Suprapubic skin (tissue), 4 donors: ENCODE results near the gene MKKS. TPM values are rescaled to one million over a fixed set of nuclear protein-coding genes. Genes with fewer than 3 reads are reported as not detected.

Source experiments
- DNase-seq, 2 donors: peaks; one replicate each; pipeline ENCODE4 v3.0.0-alpha.2; 2019; ENCODE audit warnings: low spot score in 2 of 2
- H3K27ac ChIP-seq: fragments of 200-600 bp; sonication (generic); one replicate; pipeline ENCODE4 v1.5.1; 2019
- H3K27me3 ChIP-seq: fragments of 200-600 bp; sonication (generic); one replicate; pipeline ENCODE4 v1.5.1; 2019
- H3K36me3 ChIP-seq: fragments of 200-600 bp; sonication (generic); one replicate; pipeline ENCODE4 v1.5.1; 2019
- H3K4me1 ChIP-seq: fragments of 200-600 bp; sonication (generic); one replicate; pipeline ENCODE4 v1.5.1; 2019
- H3K4me3 ChIP-seq: fragments of 200-600 bp; sonication (generic); one replicate; pipeline ENCODE4 v1.5.1; 2019; ENCODE audit warnings: mild to moderate bottlenecking
- H3K9me3 ChIP-seq: fragments of 200-600 bp; sonication (generic); one replicate; pipeline ENCODE4 v1.5.1; 2019
- EP300 ChIP-seq: sonication (generic); formaldehyde crosslinking; IDR thresholded peaks from one replicate; pipeline ENCODE4 v1.6.1; 2017; ENCODE audit warnings: antibody characterized with exemption
- POLR2A ChIP-seq, 2 donors: fragments of 450-650 bp; IDR thresholded peaks; one replicate each; pipeline ENCODE4 v1.6.1; 2017; ENCODE audit warnings: antibody characterized with exemption in 2 of 2, mild to moderate bottlenecking in 2 of 2, moderate library complexity in 2 of 2
- POLR2AphosphoS5 ChIP-seq, 3 donors: sonication (generic); formaldehyde crosslinking; IDR thresholded peaks; one replicate each; pipeline ENCODE4 v1.6.1; 2017; ENCODE audit warnings: antibody characterized with exemption in 3 of 3
- WGBS: methylation state at CpG from one replicate; pipeline ENCODE4 v1.1.5; 2018; 5-methylcytosine and 5-hydroxymethylcytosine counted together
- total RNA-seq, 4 donors: library from RNA; depleted of rRNA; stranded (reverse); fragments of >200 nt; gene quantifications; one replicate each; pipeline ENCODE4 v1.1.0, GENCODE V29; 2016
- TF ChIP-seq, protein P1 (sequence below), 2 donors: fragments of 200-600 bp in 1 of 2; fragments of 450-650 bp in 1 of 2; sonication (generic) in 1 of 2; IDR thresholded peaks; one replicate each; pipeline ENCODE4 v1.5.1; 2016 to 2019; ENCODE audit warnings: antibody characterized with exemption in 2 of 2, mild to moderate bottlenecking in 1 of 2, moderate library complexity in 1 of 2

Gene MKKS
- total RNA-seq, 4 donors from 2014 or later, result 8.7 to 11.2 (median 9.6) TPM

DNA sequence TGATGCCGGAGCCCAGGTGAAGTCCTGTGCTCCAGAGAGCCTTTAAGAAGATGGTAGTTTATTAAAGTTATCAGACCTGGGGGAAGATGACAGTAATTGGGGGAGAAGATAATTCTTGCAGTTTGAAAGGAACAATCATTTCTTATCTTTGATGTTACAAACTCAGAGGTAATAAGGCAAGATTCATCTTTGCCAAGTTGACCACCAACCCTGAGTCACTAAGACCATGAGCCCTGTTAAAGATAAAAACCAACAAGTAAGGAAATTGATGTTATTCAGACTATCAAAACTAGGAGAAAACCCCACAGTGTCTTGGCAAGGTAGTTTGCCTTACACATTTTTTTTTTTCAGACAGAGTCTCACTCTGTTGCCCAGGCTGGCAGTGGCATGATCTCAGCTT is 73.1 kb downstream of the MKKS start:
- Histone ChIP-seq H3K36me3 (no peaks in the 10 kb centered on the region), H3K27me3 (no peaks in the 10 kb centered on the region), H3K9me3 (no peaks in the 10 kb centered on the region), H3K27ac (no peak overlapping the region), H3K4me1 (no peaks in the 10 kb centered on the region), H3K4me3 (no peak overlapping the region)
- 88% methylated on average over 1 of the region's 1 CpG for WGBS
- TF ChIP-seq POLR2A (IDR thresholded peaks at IDR 0.05) (no peak), EP300 (no peak), POLR2AphosphoS5 (IDR thresholded peaks at IDR 0.05) (no peak)
- TF ChIP-seq, protein P1, sequence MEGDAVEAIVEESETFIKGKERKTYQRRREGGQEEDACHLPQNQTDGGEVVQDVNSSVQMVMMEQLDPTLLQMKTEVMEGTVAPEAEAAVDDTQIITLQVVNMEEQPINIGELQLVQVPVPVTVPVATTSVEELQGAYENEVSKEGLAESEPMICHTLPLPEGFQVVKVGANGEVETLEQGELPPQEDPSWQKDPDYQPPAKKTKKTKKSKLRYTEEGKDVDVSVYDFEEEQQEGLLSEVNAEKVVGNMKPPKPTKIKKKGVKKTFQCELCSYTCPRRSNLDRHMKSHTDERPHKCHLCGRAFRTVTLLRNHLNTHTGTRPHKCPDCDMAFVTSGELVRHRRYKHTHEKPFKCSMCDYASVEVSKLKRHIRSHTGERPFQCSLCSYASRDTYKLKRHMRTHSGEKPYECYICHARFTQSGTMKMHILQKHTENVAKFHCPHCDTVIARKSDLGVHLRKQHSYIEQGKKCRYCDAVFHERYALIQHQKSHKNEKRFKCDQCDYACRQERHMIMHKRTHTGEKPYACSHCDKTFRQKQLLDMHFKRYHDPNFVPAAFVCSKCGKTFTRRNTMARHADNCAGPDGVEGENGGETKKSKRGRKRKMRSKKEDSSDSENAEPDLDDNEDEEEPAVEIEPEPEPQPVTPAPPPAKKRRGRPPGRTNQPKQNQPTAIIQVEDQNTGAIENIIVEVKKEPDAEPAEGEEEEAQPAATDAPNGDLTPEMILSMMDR (IDR thresholded peaks at IDR 0.05), result no peak
- DNase-seq, result no peak

DNA sequence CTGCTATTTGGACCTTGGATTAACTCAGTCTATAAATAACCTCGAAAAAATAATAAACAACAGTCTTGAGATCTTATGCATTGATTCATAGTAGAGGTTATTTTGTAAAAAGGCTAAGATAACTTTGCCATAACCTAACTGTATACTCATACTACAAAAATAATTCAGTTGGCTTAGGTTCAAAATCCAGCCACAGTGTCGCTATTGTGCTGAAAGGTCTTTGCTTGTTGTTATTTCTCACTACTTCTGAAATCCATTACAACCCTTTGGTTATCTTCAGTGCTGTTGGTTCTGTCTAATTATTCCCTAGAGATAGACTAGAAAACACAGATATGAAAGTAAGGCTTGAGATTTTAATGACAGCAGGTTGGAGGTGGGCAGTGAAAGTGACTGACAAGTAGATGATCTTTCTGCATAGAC is 74.4 kb downstream of the MKKS start:
- Histone ChIP-seq H3K27ac (no peak overlapping the region), H3K4me3 (no peak overlapping the region), H3K9me3 (no peaks in the 10 kb centered on the region), H3K36me3 (no peaks in the 10 kb centered on the region), H3K27me3 (no peaks in the 10 kb centered on the region), H3K4me1 (no peaks in the 10 kb centered on the region)
- WGBS, result 29% methylated on average over 2 of the region's 2 CpGs
- TF ChIP-seq POLR2A (IDR thresholded peaks at IDR 0.05), result no peak
- TF ChIP-seq, protein P1 (IDR thresholded peaks at IDR 0.05), result no peak
- no peak for TF ChIP-seq EP300
- no peak for TF ChIP-seq POLR2AphosphoS5 (IDR thresholded peaks at IDR 0.05)
- DNase-seq, result no peak

DNA sequence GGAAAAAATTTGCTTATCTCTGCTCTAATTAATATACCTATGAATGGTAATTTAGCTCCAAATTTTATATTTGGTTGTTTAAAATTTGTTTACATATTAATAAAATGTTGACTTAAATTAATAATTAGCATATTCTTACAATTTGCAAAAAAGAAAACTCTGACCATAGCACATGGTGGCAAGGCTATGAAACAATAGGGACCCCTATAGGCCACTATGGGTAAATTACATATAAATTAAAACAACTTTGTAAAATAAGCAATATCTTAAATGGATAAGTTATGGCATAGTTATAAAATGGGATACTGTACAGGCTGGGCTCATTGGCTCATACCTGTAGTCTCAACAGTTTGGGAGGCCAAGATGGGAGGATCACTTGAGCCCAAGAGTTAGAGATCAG is 76.0 kb downstream of the MKKS start:
- no peaks in the 10 kb centered on the region for H3K9me3 ChIP-seq
- TF ChIP-seq, protein P1 (IDR thresholded peaks at IDR 0.05), result no peak
- TF ChIP-seq POLR2A (IDR thresholded peaks at IDR 0.05) (no peak), EP300 (no peak), POLR2AphosphoS5 (IDR thresholded peaks at IDR 0.05) (no peak)

DNA sequence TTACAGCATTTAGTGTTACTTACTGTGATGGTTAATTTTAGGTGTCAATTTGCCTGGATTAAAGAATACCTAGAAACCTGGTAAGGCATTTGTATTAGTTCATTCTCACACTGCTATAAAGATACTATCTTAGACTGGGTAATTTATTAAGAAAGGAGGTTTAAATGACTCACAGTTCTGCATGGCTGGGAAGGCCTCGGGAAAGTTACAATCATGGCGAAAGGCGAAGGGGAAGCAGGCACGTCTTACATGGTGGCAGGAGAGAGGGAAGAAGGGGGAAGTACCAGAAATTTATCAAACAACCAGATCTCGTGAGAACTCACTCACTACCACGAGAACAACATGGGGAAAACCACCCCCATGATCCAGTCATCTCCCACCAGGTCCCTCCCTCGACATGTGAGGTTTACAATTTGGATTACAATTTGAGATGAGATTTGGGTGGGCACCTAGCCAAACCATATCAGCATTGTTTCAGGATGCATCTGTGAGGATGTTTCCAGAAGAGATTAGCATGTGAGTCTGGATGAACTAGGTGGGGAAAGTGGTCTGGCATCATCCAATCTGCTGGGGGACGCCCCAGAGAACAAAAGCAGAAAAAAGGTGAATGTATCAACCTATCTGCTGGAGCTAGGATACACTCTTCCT is 76.8 kb downstream of the MKKS start:
- H3K4me3 ChIP-seq, result no peak overlapping the region
- no peak overlapping the region for H3K27ac ChIP-seq
- WGBS, result 76% methylated on average over 8 of the region's 8 CpGs
- no peaks in the 10 kb centered on the region for H3K9me3 ChIP-seq
- H3K36me3 ChIP-seq, result no peaks in the 10 kb centered on the region
- TF ChIP-seq EP300 (no peak), POLR2A (IDR thresholded peaks at IDR 0.05) (no peak), POLR2AphosphoS5 (IDR thresholded peaks at IDR 0.05) (no peak)
- TF ChIP-seq, protein P1 (IDR thresholded peaks at IDR 0.05), result no peak
- no peaks in the 10 kb centered on the region for H3K4me1 ChIP-seq
- H3K27me3 ChIP-seq, result no peaks in the 10 kb centered on the region
- DNase-seq, result no peak

More for the DNA sequence above, 76.0 kb downstream of the MKKS start:
- Histone ChIP-seq H3K27ac (no peak overlapping the region), H3K36me3 (no peaks in the 10 kb centered on the region), H3K27me3 (no peaks in the 10 kb centered on the region), H3K4me3 (no peak overlapping the region), H3K4me1 (no peaks in the 10 kb centered on the region)
- no peak for DNase-seq

DNA sequence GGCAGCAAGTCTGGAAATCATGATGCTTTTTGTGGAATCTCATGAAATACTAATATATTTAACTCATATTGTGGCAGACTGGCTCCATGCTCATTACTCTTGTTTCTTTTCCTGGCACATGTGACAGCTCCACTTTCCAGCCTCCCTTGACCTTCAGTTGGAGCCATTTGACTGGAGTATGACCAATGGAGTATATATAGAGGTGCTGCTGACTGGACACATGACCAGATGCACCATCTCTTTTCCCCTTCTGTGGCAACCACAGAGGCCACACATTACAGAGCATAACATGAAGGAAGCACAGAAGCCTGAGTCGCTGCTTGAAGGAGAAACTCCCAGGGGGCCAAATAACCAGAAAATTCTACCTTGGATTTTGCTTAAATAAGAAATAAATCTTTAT is 77.4 kb downstream of the MKKS start:
- H3K9me3 ChIP-seq, result no peaks in the 10 kb centered on the region
- H3K27me3 ChIP-seq, result no peaks in the 10 kb centered on the region
- H3K27ac ChIP-seq, result no peak overlapping the region
- H3K4me1 ChIP-seq, result no peaks in the 10 kb centered on the region
- DNase-seq, result no peak
- no peaks in the 10 kb centered on the region for H3K36me3 ChIP-seq
- TF ChIP-seq POLR2AphosphoS5 (IDR thresholded peaks at IDR 0.05), result no peak
- TF ChIP-seq EP300, result no peak
- no peak for TF ChIP-seq POLR2A (IDR thresholded peaks at IDR 0.05)
- TF ChIP-seq, protein P1 (IDR thresholded peaks at IDR 0.05), result no peak
- whole genome bisulfite sequencing, result 95% methylated on average over 1 of the region's 1 CpG
- H3K4me3 ChIP-seq, result no peak overlapping the region
